Activated T-cell treated with anti-CD3 and anti-CD28 coated beads for 48 hours (primary cell): ENCODE results near the gene CDKN1C.

Source experiments
- DNase-seq: peaks from one replicate; pipeline ENCODE4 v3.0.0-alpha.2; 2020; ENCODE audit warnings: low read depth

CDKN1C gene

GRCh38 chr11:2923446-2924375, 38.1 kb upstream of the CDKN1C start:
- no peak for DNase-seq

- no peak for DNase-seq
Measured at GRCh38 chr11:2922655-2923054, 37.1 kb upstream of the CDKN1C start.

DNA sequence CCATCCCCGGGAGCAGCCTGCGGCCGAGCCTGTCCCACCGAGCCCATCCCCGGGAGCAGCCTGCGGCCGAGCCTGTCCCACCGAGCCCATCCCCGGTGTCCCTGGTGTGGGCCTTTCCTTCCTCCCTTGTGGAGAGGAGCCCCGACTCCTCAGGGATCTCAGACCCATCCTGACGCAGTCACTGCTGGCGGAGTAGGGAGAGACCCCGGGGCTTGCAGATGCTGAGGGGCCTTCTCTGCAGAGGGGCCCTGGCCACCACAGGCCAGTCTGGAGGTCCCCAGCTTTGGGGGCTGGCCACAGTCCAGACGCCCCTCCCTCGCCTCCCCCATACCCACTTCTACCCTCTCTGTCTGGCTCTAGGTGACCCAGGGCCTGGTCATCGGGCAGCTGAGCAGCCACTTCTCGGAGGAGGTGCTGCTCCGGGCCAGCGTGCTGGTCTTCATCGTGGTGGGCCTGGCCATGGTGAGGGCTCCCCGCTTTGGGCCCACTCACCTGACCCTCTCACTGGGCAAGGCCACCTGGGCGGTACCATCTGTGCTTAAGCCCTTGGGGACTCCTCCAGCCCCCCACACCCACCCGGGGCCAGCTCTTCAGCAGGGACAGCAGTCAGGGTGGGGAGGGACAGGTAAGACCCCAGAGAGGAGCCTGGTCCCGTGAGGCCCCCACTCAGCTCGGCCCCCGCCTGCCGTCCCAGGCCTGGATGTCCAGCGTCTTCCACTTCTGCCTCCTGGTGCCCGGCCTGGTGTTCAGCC, 36.3 kb upstream of the CDKN1C start:
- DNase-seq: no peak

DNA sequence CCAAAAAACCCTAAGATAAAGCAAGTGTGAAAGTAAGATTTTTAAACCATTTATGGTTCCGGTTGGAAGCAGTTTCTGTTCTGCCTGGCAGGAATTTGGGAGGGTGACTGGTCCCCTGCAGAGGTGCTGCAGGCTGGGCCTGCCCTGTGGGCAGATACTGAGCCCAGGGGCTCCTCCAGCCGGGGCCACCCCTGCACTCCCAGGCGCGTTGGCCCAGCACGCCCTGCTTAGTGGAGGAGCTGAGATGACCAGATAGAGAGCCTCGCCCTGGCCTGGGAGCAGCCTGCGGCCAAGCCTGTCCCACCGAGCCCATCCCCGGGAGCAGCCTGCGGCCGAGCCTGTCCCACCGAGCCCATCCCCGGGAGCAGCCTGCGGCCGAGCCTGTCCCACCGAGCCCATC, 35.7 kb upstream of the CDKN1C start:
- DNase-seq: no peak

DNA sequence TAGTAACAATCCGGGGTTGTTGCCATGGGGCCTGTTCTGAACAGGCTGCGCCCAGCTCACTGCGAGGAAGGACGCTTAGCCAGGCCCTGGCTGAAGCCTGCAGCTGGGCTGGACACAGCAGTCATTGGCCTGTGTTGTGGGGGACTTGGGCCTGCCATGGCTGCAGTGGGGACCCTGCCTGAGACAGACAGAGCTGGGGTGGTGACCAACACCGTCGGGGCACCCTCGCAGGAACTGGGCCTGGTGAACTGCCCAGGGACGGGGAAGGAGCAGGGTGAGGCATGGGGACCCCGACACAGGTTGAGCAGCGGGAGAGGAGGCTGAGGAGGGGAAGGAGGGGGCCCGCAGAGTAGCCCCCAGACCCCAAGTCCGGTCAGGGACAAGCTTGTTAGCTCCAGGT, 34.8 kb upstream of the CDKN1C start:
- no peak for DNase-seq

DNA sequence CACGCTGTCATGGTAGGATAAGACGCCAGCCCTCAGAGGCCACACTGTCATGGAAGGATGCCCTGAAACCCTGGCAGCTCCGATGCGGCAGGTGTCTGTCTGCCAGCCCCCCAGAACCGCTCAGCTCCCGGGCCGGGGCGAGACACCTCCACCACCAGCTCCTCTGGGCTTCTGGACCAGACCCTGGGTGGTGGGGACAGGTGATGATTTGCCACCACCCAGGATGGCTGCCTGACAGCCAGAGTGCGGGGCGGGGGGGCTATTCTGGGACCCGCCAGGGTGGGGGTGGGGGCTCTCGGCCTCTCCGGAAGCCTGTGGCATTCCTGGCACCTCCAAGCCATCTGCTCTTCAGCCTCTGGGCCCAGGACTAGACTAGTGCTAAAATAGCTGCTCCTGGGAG, 34.3 kb upstream of the CDKN1C start:
- DNase-seq: no peak

DNA sequence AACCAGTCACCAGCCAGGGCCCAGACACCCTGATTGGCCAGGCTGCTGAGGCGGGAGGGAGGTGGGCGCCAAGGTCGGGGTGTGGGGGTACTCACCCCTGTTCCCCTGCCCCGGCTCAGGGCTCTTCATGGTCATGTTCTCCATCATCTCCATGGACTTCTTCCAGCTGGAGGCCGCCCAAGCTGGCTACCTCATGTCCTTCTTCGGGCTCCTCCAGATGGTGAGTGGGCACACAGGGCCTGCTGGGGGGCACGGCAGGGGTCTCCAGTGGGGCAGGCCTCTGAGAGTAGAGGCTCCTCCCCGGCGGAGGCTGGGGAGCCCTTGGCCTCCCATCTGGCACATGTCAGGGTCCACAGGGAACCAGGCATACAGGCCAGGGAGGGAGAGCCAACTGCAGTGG, 33.6 kb upstream of the CDKN1C start:
- DNase-seq: no peak

DNA sequence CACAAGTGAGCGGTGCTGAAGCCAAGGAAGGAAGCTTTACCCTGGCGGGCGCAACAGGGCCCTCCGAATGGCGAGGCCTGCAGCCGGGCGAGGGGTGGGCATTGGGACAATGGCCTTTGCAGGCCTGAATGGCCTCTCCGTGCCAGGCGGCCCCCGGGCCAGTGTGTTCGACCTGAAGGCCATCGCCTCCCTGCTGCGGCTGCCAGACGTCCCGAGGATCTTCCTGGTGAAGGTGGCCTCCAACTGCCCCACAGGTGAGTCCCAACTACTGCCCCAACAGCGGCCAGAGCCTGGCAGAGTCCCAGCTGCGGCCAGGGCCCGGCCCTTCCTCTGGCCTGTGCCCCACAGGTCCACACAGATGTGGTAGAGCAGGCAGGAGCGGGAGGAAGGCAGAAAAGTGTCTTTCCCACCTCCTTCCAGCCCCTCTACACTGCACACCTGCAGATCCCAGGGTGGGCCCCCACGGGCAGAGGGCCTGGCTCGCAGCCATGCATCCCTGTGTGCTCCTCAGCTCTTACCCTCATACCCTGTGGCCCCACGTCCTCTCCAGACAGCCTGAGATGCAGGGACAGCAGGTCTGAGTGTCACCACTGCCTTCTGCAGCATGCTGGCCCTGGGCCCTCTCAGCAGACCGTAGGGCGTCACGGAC, 32.4 kb upstream of the CDKN1C start:
- no peak for DNase-seq

GRCh38 chr11:2916892-2917645, 31.5 kb upstream of the CDKN1C start:
- DNase-seq: no peak

- DNase-seq: no peak
Measured at GRCh38 chr11:2916114-2916891, 30.7 kb upstream of the CDKN1C start.

- no peak for DNase-seq
Measured at GRCh38 chr11:2915473-2915872, 29.9 kb upstream of the CDKN1C start.

DNA sequence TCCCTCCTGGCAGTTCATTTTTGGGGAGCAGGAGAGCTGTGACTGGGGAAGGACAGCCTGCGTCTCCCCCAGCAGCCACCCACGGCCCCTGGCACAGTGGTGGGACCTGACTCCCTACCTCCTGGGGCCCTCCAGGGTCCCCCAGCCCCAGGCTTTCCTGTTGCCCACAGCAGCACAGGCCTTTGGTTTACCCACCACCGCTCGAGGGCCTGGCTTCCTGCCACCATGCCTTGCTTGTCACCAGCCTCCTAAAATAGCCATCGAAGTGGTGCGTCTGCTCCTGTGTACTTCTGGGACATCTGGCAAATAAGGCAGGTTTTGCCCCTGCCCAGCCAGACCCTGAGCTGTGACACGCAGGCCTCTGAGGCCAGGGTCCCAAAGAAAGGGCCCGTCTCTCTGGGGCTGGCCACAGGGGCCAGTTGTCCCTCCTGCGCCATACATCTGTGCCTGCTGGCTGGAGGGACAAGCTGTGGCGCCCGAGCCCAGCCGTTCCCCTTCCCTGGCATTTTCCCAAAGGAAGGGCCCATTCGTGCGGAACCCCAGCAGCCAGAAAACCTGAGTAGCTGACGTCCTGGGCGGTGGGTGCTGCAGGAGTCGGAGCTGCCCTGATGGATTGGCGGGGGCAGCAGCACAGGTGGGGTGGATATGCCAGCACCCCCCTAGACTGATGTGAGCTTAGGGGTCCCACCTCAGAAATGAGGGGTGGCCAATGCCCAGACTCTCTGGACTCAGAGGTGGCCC, 29.1 kb upstream of the CDKN1C start:
- DNase-seq: no peak

GRCh38 chr11:2913776-2914175, 28.2 kb upstream of the CDKN1C start:
- no peak for DNase-seq

GRCh38 chr11:2913019-2913431, 27.4 kb upstream of the CDKN1C start:
- no peak for DNase-seq

DNA sequence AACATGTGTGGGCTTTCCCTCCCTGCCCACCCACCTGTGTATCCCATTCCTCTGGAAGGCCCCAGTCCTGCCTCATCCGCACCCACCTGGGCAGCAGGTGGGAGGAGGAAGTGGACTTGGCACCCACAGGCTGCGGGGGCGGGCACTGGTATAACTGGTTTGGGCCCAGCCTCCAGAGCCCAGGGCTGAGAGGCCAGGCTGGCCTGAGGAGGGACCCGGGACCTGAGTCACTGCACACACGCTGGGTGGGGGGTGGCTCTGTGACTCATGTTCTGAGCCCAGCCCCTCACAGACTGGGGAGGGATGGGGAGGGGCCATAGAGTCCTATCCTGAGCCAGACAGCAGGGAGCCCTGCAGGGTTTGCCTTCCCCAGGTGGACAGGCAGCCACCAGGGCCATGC, 26.9 kb upstream of the CDKN1C start:
- DNase-seq: no peak

- DNase-seq: no peak
Measured at GRCh38 chr11:2911785-2912391, 26.3 kb upstream of the CDKN1C start.

DNA sequence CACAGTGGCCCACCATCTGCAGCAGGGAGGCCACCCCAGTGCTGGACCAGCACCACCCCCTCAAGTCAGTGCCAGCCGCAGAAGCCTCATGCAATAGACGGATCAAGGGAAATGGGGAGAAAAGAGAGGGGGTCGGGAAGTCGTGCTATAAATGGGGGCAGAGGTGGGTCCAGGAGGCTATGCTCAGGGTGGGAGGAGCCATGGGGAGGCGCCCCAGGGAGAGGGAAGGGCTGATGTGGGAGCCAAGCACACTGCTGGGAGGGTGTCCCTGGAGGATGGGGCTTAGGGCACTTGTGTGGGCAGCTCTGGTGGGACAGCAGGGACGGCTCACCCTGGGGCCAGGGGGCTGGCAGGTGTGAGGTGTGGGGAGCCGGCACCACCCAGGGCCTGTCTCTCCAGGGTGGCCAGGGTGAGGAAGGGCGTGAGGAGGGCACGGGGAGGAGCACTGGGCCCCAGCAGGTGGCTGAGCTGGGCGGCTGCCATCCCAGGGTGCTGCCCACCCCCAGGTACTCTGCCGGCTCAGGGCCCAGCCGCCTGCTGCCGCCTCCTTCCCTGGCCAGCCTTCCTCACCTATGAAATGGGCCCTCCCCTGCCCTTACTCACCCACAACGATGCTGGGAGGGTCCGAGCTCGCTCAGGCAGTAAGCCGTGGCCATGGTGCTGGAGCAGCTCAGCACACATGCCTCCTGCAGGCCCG, 25.7 kb upstream of the CDKN1C start:
- DNase-seq: no peak

DNA sequence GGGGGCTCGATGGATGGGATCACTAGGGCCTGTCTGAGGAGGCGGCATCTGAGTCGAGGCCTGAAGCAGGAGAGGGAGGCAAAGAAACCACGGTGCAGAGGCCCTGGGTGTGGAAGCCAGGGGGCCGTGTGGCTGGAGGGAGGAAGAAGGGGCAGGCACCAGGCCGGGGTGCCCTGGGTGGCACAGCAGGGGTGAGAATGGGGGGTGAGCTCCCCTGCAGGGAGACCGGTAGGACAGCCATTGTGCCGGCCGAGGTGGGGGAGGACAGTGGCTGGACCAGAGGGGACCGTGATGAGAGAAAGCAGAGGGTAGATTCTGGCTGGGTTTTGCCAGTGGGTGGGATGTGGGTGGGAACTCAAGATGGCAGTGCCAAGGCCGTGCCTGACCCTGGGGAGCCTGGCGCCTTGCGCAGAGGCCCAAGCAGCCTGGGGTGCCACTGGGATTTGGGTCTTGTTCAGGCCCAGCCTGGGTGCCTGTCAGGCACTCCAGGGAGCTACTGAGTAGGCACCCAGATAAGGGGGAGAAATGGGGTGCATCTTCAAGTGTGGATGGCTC, 24.9 kb upstream of the CDKN1C start:
- DNase-seq: no peak
